Stimulated activated CD4-positive, alpha-beta T cell treated with anti-CD3 and anti-CD28 coated beads, Interleukin-1b, Interleukin-23, amount 100 ng/mL, for 48 hours (primary cell): ENCODE measurements around the gene DSCAML1.

Experiments
- DNase-seq: peaks from one replicate; pipeline ENCODE4 v3.0.0-alpha.2; 2020

Gene DSCAML1

GRCh38 chr11:117688255-117688797 is 108.7 kb downstream of the DSCAML1 start:
- DNase-seq: no peak

GRCh38 chr11:117687776-117688175 is 109.2 kb downstream of the DSCAML1 start:
- no peak for DNase-seq

DNA sequence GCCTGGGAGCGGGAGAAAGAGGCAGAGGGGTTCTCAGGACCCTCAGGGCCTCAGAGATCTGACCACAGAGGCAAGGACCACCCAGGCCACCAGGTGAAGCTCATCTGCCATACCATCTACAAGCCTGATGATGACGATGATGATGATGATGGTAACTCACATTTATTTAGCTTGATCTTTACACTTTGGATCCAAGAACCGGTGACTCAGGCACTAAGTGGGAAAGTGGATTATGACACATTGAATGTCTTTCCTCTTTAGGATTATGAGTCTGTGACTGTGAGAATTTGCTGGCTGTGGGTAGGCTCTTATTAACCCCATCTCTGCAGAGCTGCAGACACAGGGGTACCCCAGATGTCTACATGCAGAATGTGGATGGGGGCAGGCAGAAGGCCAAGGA is 110.3 kb downstream of the DSCAML1 start:
- DNase-seq: no peak

DNA sequence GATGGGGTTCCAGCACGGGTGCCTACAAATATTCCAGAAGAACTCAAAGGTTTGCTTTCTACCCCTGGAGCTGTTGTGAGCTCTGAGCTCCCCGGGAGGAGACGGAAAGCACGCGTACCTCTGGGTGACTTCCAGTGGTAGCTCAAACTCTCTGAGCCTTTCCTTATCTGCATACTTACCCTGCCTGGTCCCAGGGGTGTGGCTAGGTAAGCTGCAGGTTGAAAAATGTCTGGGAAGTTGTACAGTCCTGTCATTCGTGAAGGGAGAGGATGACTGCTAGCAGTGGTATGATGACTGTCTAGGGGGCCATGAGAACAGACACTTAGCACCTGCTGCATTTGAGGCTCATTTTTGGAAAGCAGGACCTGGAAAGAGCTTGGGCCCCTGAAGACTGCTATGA is 111.5 kb downstream of the DSCAML1 start:
- DNase-seq: no peak

GRCh38 chr11:117684731-117685130 is 112.3 kb downstream of the DSCAML1 start:
- DNase-seq: no peak

GRCh38 chr11:117684111-117684510 is 112.9 kb downstream of the DSCAML1 start:
- DNase-seq: no peak

DNA sequence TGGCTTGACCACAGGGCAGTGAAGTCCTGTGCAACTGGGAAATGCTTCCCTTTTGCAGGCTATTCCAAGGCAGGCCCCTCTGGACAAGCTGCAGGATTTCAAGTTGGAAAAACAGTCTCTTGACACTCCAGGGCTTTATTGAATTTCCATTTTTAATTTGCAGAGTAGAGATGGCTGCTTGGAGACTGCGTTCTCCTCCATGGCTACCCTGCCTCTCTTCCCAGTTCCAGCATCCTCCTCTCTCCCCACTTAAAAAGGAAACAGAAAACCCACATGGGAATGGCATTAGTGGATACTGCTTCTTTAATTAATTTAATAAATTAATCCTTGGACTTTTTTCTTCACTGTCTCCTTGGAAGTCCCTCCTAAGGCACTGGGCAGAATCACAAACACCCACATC is 115.6 kb downstream of the DSCAML1 start:
- DNase-seq: no peak

GRCh38 chr11:117679461-117679860 is 117.6 kb downstream of the DSCAML1 start:
- DNase-seq: no peak

DNA sequence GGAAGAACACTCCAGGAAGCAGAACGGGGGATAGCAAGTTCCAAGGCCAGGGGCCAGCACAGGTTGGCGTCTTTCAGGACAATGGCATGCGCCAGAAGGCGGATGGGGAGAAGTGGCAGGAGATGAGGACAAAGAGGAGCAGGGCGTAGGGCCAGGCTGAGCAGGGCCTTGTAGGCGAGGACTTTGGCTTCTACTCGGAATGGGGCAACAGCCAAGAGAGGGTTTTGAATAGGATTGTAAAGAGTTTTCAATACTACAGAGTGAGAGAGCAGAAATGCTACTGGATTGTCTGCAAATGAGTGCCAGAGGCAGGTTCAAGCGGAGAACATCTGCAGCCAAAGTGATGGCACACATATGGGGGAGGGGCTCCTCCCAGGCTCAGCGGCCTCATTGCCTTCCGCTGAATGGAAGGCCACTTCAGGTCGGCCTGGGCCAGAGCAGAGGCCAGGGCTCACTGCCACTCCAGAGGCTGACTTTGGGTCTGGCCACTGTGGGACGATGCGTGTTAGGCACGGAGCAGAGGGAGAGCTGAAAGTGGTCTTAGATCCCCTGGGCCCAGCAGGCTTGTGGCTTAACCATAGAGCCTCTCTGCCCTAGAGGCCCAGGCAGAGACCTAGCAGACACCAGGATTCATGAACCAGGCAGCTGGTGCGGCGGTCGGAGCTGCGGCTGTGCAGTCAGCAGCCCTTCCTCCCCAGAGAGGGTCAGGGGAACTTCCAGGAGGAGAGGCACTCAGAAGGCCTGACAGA is 118.2 kb downstream of the DSCAML1 start:
- no peak for DNase-seq

- DNase-seq: no peak
Observed at GRCh38 chr11:117677729-117678310, 119.2 kb downstream of the DSCAML1 start.

- DNase-seq: no peak
Observed at GRCh38 chr11:117676501-117676900, 120.5 kb downstream of the DSCAML1 start.

GRCh38 chr11:117673602-117674001 is 123.4 kb downstream of the DSCAML1 start:
- DNase-seq: no peak

- no peak for DNase-seq
Observed at GRCh38 chr11:117671370-117671769, 125.6 kb downstream of the DSCAML1 start.

GRCh38 chr11:117670924-117671323 is 126.1 kb downstream of the DSCAML1 start:
- DNase-seq: no peak

DNA sequence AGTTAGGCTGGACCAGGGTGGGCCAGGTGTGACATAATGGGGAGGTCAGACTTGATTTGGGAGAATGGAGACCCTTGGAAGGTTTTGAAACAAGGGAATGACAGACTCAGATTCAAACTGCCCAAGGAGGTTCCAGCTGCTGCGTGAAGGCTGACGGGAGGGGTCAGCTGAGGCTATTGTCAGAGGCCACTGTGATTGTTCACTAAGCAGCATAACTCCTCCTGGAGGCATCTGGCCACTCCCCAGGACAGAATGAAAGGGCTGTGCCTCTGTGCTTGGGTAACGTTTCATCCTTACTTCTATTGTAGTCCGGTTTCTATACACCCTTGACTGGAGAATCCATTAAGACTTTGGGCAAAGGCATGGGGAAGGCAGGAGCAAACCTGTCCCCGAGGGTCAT is 126.6 kb downstream of the DSCAML1 start:
- no peak for DNase-seq

- no peak for DNase-seq
Observed at GRCh38 chr11:117669616-117670015, 127.4 kb downstream of the DSCAML1 start.

GRCh38 chr11:117669062-117669461 is 128.0 kb downstream of the DSCAML1 start:
- no peak for DNase-seq

DNA sequence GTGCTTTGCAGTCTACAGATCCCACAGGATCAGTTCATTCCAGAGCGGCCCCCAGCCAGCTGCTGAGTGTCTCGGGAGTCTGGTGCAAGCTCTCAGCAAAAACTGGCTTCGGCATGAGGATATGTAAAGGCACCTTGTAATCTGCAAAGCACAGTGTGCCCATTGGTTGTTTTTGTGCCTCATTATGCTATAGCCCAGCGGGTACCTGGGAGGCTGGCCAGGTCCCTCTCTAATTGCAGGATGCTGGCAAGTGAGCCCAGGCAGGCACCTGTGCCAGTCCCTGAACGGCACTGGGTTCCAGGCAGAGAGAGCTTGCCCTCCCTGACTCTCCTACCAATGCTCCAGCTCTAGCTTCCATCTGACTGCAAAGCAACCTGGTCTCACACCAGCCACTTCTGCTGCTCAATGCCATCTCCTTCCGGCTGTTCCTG is 128.7 kb downstream of the DSCAML1 start:
- DNase-seq: no peak

GRCh38 chr11:117664897-117665296 is 132.1 kb downstream of the DSCAML1 start:
- no peak for DNase-seq

DNA sequence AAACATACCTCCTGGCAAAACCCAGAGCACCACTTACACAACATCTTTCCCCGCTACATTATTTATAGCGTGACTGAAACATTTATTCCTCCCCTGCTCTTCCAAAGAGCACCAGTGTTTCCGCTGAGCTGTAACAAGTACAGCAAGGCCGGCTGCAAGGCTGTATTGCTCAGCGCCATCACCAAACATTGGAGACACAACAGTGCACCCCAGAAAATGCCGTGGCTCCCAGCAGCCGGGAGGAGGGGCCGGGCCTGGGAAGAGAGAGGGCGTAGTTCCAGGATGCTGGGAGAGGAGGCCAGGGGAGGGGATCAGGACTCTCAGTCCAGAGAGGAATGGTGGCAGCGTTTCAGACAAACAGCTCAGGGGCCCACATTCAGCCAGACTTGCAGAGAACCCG is 133.2 kb downstream of the DSCAML1 start:
- DNase-seq: no peak

DNA sequence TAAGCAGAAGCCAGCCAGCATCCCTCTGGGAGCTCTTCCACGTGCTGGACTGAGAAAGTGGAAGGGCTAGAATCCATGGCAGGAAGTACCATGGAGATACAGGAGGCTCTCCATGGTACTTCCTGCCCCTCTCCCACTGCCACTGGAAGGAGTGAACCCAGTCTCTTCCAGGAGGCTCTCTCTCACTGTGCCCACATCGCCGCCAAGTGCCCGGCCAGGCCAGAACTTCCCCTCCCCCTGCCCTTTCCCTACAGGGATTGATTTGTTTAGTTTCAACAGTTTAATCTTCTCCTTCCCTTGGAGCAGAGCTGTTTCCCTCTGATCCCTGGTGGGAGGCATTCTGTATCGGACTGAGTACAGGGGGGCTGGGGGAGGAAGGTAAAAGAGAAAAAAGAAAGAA is 133.6 kb downstream of the DSCAML1 start:
- DNase-seq: no peak

DNA sequence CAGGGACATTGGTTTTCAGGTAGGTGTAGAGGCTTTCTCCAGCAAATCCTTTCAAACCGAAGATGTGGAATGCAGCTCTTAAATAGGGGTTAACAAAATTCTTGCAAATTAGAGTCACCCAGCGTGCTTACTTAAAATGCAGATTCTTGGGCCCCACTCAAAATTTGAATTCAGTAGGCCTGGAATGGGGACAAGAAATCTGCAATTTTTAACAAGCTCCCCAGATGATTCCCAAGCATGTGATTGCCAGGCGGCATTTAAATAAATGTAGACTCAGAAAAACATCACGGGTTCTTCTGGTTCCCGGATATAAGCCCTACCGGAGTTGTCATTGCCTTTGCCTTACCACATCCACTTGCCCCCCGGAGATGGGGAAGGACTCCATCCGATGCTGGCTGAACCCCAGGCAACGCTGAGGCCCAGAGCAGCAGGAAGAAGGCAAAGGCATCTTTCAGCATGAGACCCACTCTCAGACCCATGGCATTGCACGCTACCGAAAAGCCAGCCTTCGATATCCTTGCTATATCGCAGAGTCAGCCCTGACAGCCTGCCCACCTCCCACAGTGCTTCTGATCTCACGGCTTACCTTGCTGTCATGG is 134.2 kb downstream of the DSCAML1 start:
- no peak for DNase-seq

DNA sequence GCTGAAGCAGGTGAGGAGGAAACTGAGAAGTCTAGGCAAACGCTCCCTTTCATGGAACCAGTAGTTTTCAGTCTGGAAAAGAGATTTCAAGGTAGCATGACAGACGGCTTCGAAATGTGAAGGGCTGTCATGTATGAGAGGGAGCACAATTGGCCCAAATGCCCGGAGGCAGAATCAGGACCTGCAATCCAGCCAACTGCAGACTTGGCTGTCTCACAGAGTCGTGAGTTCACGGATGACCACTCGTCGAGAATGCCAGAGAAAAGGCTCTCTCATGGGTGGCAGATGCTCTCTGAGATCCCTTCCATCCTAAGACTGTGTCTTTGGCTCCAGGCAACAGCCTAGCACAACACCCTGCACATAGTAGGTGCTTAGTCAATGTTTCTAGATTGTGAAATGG is 134.8 kb downstream of the DSCAML1 start:
- DNase-seq: no peak

DNA sequence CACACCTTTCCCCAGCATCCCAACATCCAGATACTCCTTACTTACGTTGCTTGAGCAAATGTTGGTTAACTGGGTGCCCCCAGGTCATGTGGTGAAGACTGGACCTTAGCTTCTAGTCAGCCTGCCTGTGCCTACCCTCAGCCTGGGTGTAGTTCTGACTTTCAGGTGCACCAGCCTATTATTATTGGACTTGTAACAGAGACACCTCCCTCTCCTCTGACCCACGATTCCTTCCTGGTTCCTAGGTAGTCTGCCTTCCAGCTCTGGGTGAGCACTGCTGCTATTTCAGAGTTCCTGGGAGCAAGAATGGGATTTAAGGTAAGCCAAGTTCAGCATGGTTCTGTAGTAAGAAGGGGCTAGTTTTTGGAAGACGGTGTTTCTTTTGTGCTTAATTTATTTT is 138.2 kb downstream of the DSCAML1 start:
- no peak for DNase-seq
